NCI-H774 (cell line): Measurements from ENCODE around the gene SNAP47.
A peak's percentile ranks its signal among the peaks of the same experiment; 100 is the strongest.

ENCODE experiments used
- DNase-seq: peaks from one replicate; lab custom pipeline; 2025; lab: John Stamatoyannopoulos, UW

The SNAP47 gene

GRCh38 chr1:227749916-227750710 lies 14.9 kb downstream of the SNAP47 start:
- no peak for DNase-seq

GRCh38 chr1:227753999-227754711 lies 18.9 kb downstream of the SNAP47 start:
- no peak for DNase-seq

- no peak for DNase-seq
These were observed 19.7 kb downstream of the SNAP47 start for GRCh38 chr1:227754958-227755357.

GRCh38 chr1:227756172-227756959 lies 21.1 kb downstream of the SNAP47 start:
- no peak for DNase-seq

GRCh38 chr1:227757781-227758180 lies 22.5 kb downstream of the SNAP47 start:
- DNase-seq, result no peak

GRCh38 chr1:227758366-227758765 lies 23.1 kb downstream of the SNAP47 start:
- DNase-seq, result no peak

- DNase-seq, result no peak
These were observed 24.4 kb downstream of the SNAP47 start for GRCh38 chr1:227759341-227760300.

GRCh38 chr1:227760377-227760776 lies 25.1 kb downstream of the SNAP47 start:
- DNase-seq, result no peak

GRCh38 chr1:227761621-227762230 lies 26.5 kb downstream of the SNAP47 start:
- no peak for DNase-seq

GRCh38 chr1:227762231-227762911 lies 27.1 kb downstream of the SNAP47 start:
- DNase-seq, result peak; percentile 88

GRCh38 chr1:227763246-227764018 lies 28.2 kb downstream of the SNAP47 start:
- no peak for DNase-seq

- no peak for DNase-seq
These were observed 28.8 kb downstream of the SNAP47 start for GRCh38 chr1:227764019-227764391.

- no peak for DNase-seq
These were observed 30.2 kb downstream of the SNAP47 start for GRCh38 chr1:227765261-227766014.

- DNase-seq, result peak; percentile 89
These were observed 30.9 kb downstream of the SNAP47 start for GRCh38 chr1:227766015-227766634.

- peak; percentile 6 for DNase-seq
These were observed 31.5 kb downstream of the SNAP47 start for GRCh38 chr1:227766653-227767277.

- no peak for DNase-seq
These were observed 32.3 kb downstream of the SNAP47 start for GRCh38 chr1:227767401-227768124.

- DNase-seq, result no peak
These were observed 32.8 kb downstream of the SNAP47 start for GRCh38 chr1:227768125-227768439.
